Mucosa of descending colon (tissue), 3 donors: ENCODE results near the gene ANXA4. TPM values are rescaled to one million over a fixed set of nuclear protein-coding genes. Genes with fewer than 3 reads are reported as not detected.
"Not testable (repeated sequence)": the region's sequence is repeated elsewhere in the genome, so short reads cannot be mapped to it uniquely, and the experiment has no call there.

Source experiments
- ATAC-seq: fragments of 200-7000 bp; cut with Tn5 transposase; one replicate; pipeline ENCODE4 v1.9.1; 2020; ENCODE audit warnings: mild to moderate bottlenecking, moderate library complexity
- DNase-seq, 3 donors: peaks; one replicate each; pipeline ENCODE4 v3.0.0-alpha.2; 2020
- H3K36me3 ChIP-seq: fragments of 200-600 bp; one replicate; pipeline ENCODE4 v1.8.0; 2021; ENCODE audit warnings: low read depth, mild to moderate bottlenecking
- H3K4me1 ChIP-seq: fragments of 200-600 bp; one replicate; pipeline ENCODE4 v1.8.0; 2021; ENCODE audit warnings: low read depth, mild to moderate bottlenecking
- H3K4me3 ChIP-seq: fragments of 200-600 bp; one replicate; pipeline ENCODE4 v1.8.0; 2021; ENCODE audit warnings: mild to moderate bottlenecking
- H3K9me3 ChIP-seq: fragments of 200-600 bp; one replicate; pipeline ENCODE4 v1.8.0; 2021; ENCODE audit warnings: mild to moderate bottlenecking
- CTCF ChIP-seq: fragments of 200-600 bp; IDR thresholded peaks from one replicate; pipeline ENCODE4 v1.8.0; 2022; ENCODE audit warnings: antibody characterized with exemption, mild to moderate bottlenecking
- intact Hi-C, 2 donors: fragments of 100-400 bp; cut with DNase I in 1 of 2; cut with micrococcal nuclease in 1 of 2; formaldehyde crosslinking; loops; one replicate each; pipeline versions ENCODE4 v1.11.0 to v1.11.1; 2022; cut with DNase I, micrococcal nuclease
- total RNA-seq, 3 donors: library from RNA; stranded (reverse); fragmentation: NEBNext Ultra II Directional in 2 of 3; extraction: Animal tissue kit (Norgen Biotek cat#: 25700) in 2 of 3; gene quantifications; one replicate each; pipeline versions ENCODE4 v1.2.1 to v1.2.4, GENCODE V29; 2021 to 2023
- donor health status: DM: no; HTN: no; CAD: no; lungs with moderate emphysema.
- donor health status: DM: no; HTN: no; CAD: no.
- donor health status: DM: no; HTN: yes; CAD: no.

The ANXA4 gene
- total RNA-seq, 3 donors from 2014 or later = 176 to 345 (median 228) TPM

- peak; percentile 70 for ATAC-seq
- Histone ChIP-seq H3K36me3 (no peaks in the 10 kb centered on the region), H3K4me3 (peak overlapping the region; percentile 86), H3K4me1 (peaks cover 16% of the 10 kb centered on the region), H3K9me3 (no peaks in the 10 kb centered on the region)
- peak; percentile 70 to 76 (median 73) for DNase-seq
- intact Hi-C loops = no loop called here
- no peak for TF ChIP-seq CTCF
Observed at GRCh38 chr2:69830045-69830905, 88.3 kb downstream of the ANXA4 start.

GRCh38 chr2:69830906-69831241 lies 88.9 kb downstream of the ANXA4 start:
- ATAC-seq, H3K9me3 ChIP-seq: not testable (repeated sequence)

GRCh38 chr2:69831354-69831905 lies 89.5 kb downstream of the ANXA4 start:
- DNase-seq = no peak
- intact Hi-C loops = no loop called here
- H3K4me1 ChIP-seq = peaks cover 16% of the 10 kb centered on the region
- no peaks in the 10 kb centered on the region for H3K36me3 ChIP-seq
- H3K4me3 ChIP-seq = no peak overlapping the region
- TF ChIP-seq CTCF = no peak
- H3K9me3 ChIP-seq = no peaks in the 10 kb centered on the region
- ATAC-seq = no peak

More at GRCh38 chr2:69830906-69831241, 88.9 kb downstream of the ANXA4 start:
- H3K4me3 ChIP-seq, intact Hi-C loops, H3K36me3 ChIP-seq: not testable (repeated sequence)
- DNase-seq = peak in 1 of 3 donors; percentile 25
- peaks cover 16% of the 10 kb centered on the region for H3K4me1 ChIP-seq

- intact Hi-C loops = no loop called here
- no peaks in the 10 kb centered on the region for H3K36me3 ChIP-seq
- peaks cover 16% of the 10 kb centered on the region for H3K4me1 ChIP-seq
- no peak for DNase-seq
- no peak for TF ChIP-seq CTCF
- no peaks in the 10 kb centered on the region for H3K9me3 ChIP-seq
- ATAC-seq = no peak
- H3K4me3 ChIP-seq = no peak overlapping the region
Observed at GRCh38 chr2:69833752-69834151, 91.8 kb downstream of the ANXA4 start.

- ATAC-seq = no peak
- no peak for TF ChIP-seq CTCF
- intact Hi-C loops = no loop called here
Observed at GRCh38 chr2:69835666-69836065, 93.7 kb downstream of the ANXA4 start.

GRCh38 chr2:69836316-69836715 lies 94.4 kb downstream of the ANXA4 start:
- H3K4me3 ChIP-seq = no peak overlapping the region
- TF ChIP-seq CTCF = no peak
- intact Hi-C loops = no loop called here

More at GRCh38 chr2:69835666-69836065, 93.7 kb downstream of the ANXA4 start:
- Histone ChIP-seq H3K9me3 (no peaks in the 10 kb centered on the region), H3K36me3 (no peaks in the 10 kb centered on the region), H3K4me1 (peaks cover 14% of the 10 kb centered on the region), H3K4me3 (no peak overlapping the region)
- no peak for DNase-seq

More at GRCh38 chr2:69836316-69836715, 94.4 kb downstream of the ANXA4 start:
- DNase-seq (no peak), ATAC-seq (no peak)
- Histone ChIP-seq H3K9me3 (no peaks in the 10 kb centered on the region), H3K4me1 (peaks cover 7% of the 10 kb centered on the region), H3K36me3 (no peaks in the 10 kb centered on the region)
